HEK293 (cell line): ENCODE results near the gene COX6A2.
A peak's percentile ranks its signal among the peaks of the same experiment; 100 is the strongest.

Experiments
- BCL6B ChIP-seq: fragments of 450-650 bp; formaldehyde crosslinking; IDR thresholded peaks from 2 replicates; pipeline ENCODE4 v1.5.1; 2017; ENCODE audit warnings: missing biosample characterization, missing genetic modification characterization
- SCRT2 ChIP-seq: fragments of 450-650 bp; formaldehyde crosslinking; IDR thresholded peaks from 2 replicates; pipeline ENCODE4 v1.5.1; 2016; ENCODE audit warnings: missing biosample characterization, missing genetic modification characterization
- ZBTB8A ChIP-seq: fragments of 450-650 bp; formaldehyde crosslinking; IDR thresholded peaks from 2 replicates; pipeline ENCODE4 v1.5.1; 2016; ENCODE audit warnings: missing biosample characterization, missing genetic modification characterization
- ZNF114 ChIP-seq: fragments of 450-650 bp; formaldehyde crosslinking; IDR thresholded peaks from 2 replicates; pipeline ENCODE4 v1.5.0; 2017; ENCODE audit warnings: missing biosample characterization, missing genetic modification characterization
- ZNF132 ChIP-seq: fragments of 450-650 bp; formaldehyde crosslinking; IDR thresholded peaks from 2 replicates; pipeline ENCODE4 v1.5.1; 2017; ENCODE audit warnings: missing biosample characterization, missing genetic modification characterization, borderline replicate concordance
- ZNF138 ChIP-seq: fragments of 450-650 bp; formaldehyde crosslinking; IDR thresholded peaks from 2 replicates; pipeline ENCODE4 v1.5.1; 2016; ENCODE audit warnings: missing biosample characterization, missing genetic modification characterization, borderline replicate concordance
- ZNF157 ChIP-seq: fragments of 450-650 bp; formaldehyde crosslinking; IDR thresholded peaks from 2 replicates; pipeline ENCODE4 v1.5.1; 2016; ENCODE audit warnings: missing biosample characterization, missing genetic modification characterization
- ZNF175 ChIP-seq: fragments of 450-650 bp; formaldehyde crosslinking; IDR thresholded peaks from 2 replicates; pipeline ENCODE4 v1.5.1; 2016; ENCODE audit warnings: missing biosample characterization, missing genetic modification characterization
- ZNF23 ChIP-seq: fragments of 450-650 bp; formaldehyde crosslinking; IDR thresholded peaks from 2 replicates; pipeline ENCODE4 v1.5.1; 2016; ENCODE audit warnings: missing biosample characterization, missing genetic modification characterization, borderline replicate concordance
- ZNF24 ChIP-seq: fragments of 450-650 bp; formaldehyde crosslinking; IDR thresholded peaks from 2 replicates; pipeline ENCODE4 v1.5.1; 2016; ENCODE audit warnings: missing biosample characterization, missing genetic modification characterization
- ZNF280C ChIP-seq: fragments of 450-650 bp; formaldehyde crosslinking; IDR thresholded peaks from 2 replicates; pipeline ENCODE4 v1.5.1; 2016; ENCODE audit warnings: missing biosample characterization, missing genetic modification characterization
- ZNF391 ChIP-seq: fragments of 450-650 bp; formaldehyde crosslinking; IDR thresholded peaks from 2 replicates; pipeline ENCODE4 v1.5.1; 2016; ENCODE audit warnings: low read depth, missing biosample characterization, missing genetic modification characterization, borderline replicate concordance
- ZNF404 ChIP-seq: fragments of 450-650 bp; formaldehyde crosslinking; IDR thresholded peaks from 2 replicates; pipeline ENCODE4 v1.5.1; 2017; ENCODE audit warnings: missing biosample characterization, missing genetic modification characterization
- ZNF560 ChIP-seq: fragments of 450-650 bp; formaldehyde crosslinking; IDR thresholded peaks from 2 replicates; pipeline ENCODE4 v1.5.1; 2017; ENCODE audit warnings: missing biosample characterization, missing genetic modification characterization, borderline replicate concordance
- ZNF571 ChIP-seq: fragments of 450-650 bp; formaldehyde crosslinking; IDR thresholded peaks from 2 replicates; pipeline ENCODE4 v1.5.0; 2017; ENCODE audit warnings: missing biosample characterization, missing genetic modification characterization
- ZNF585B ChIP-seq: fragments of 450-650 bp; formaldehyde crosslinking; IDR thresholded peaks from 2 replicates; pipeline ENCODE4 v1.5.1; 2016; ENCODE audit warnings: missing biosample characterization, missing genetic modification characterization
- ZNF658 ChIP-seq: fragments of 450-650 bp; formaldehyde crosslinking; IDR thresholded peaks from 2 replicates; pipeline ENCODE4; 2016; ENCODE audit warnings: missing biosample characterization, missing genetic modification characterization
- ZNF701 ChIP-seq: fragments of 450-650 bp; formaldehyde crosslinking; IDR thresholded peaks from 2 replicates; pipeline ENCODE4 v1.5.1; 2016; ENCODE audit warnings: missing biosample characterization, missing genetic modification characterization
- ZNF768 ChIP-seq: fragments of 450-650 bp; formaldehyde crosslinking; IDR thresholded peaks from 2 replicates; pipeline ENCODE4 v1.5.1; 2018; ENCODE audit warnings: missing biosample characterization, mild to moderate bottlenecking, missing genetic modification characterization
- ZXDB ChIP-seq: fragments of 450-650 bp; formaldehyde crosslinking; IDR thresholded peaks from 2 replicates; pipeline ENCODE4 v1.5.1; 2016; ENCODE audit warnings: missing biosample characterization, missing genetic modification characterization
- TF ChIP-seq, protein P1 (sequence below): fragments of 450-650 bp; formaldehyde crosslinking; IDR thresholded peaks from 2 replicates; pipeline ENCODE4 v1.5.1; 2016; ENCODE audit warnings: missing biosample characterization, missing genetic modification characterization
- TF ChIP-seq, protein P2 (sequence below): fragments of 450-650 bp; formaldehyde crosslinking; IDR thresholded peaks from 2 replicates; pipeline ENCODE4 v1.5.1; 2016; ENCODE audit warnings: missing biosample characterization, missing genetic modification characterization
- TF ChIP-seq, protein P3 (sequence below): fragments of 450-650 bp; formaldehyde crosslinking; IDR thresholded peaks from 2 replicates; pipeline ENCODE4 v1.5.1; 2016; ENCODE audit warnings: missing biosample characterization, missing genetic modification characterization
- TF ChIP-seq, protein P4 (sequence below): fragments of 450-650 bp; formaldehyde crosslinking; IDR thresholded peaks from 2 replicates; pipeline ENCODE4 v1.5.1; 2016; ENCODE audit warnings: missing biosample characterization, missing genetic modification characterization
- TF ChIP-seq, protein P5 (sequence below): fragments of 450-650 bp; formaldehyde crosslinking; IDR thresholded peaks from 2 replicates; pipeline ENCODE4 v1.5.1; 2016; ENCODE audit warnings: missing biosample characterization, missing genetic modification characterization, low read depth

The COX6A2 gene

GRCh38 chr16:31471875-31472708, 43.9 kb upstream of the COX6A2 start, which contains the start of gene TGFB1I1 (continued):
- TF ChIP-seq ZXDB (tag by site-specific recombination) (peak; percentile 12; the same call in 1 of the 2 replicates), ZNF768 (no peak), ZNF114 (tag by site-specific recombination) (no peak), ZNF658 (no peak), ZNF175 (tag by site-specific recombination) (no peak), SCRT2 (tag by site-specific recombination) (no peak), BCL6B (no peak), ZNF23 (tag by site-specific recombination) (no peak), ZNF404 (tag by site-specific recombination) (no peak), ZNF132 (no peak), ZNF391 (tag by site-specific recombination) (no peak), ZNF571 (tag by site-specific recombination) (no peak), ZBTB8A (tag by site-specific recombination) (peak; percentile 94), ZNF280C (tag by site-specific recombination) (no peak), ZNF585B (no peak), ZNF138 (no peak), ZNF560 (tag by site-specific recombination) (no peak), ZNF701 (no peak), ZNF157 (tag by site-specific recombination) (no peak), ZNF24 (tag by site-specific recombination) (no peak)
- TF ChIP-seq, protein P1, sequence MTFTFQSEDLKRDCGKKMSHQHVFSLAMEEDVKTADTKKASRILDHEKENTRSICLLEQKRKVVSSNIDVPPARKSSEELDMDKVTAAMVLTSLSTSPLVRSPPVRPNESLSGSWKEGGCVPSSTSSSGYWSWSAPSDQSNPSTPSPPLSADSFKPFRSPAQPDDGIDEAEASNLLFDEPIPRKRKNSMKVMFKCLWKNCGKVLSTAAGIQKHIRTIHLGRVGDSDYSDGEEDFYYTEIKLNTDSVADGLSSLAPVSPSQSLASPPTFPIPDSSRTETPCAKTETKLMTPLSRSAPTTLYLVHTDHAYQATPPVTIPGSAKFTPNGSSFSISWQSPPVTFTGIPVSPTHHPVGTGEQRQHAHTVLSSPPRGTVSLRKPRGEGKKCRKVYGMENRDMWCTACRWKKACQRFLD (tag by site-specific recombination) = no peak
- TF ChIP-seq, protein P2, sequence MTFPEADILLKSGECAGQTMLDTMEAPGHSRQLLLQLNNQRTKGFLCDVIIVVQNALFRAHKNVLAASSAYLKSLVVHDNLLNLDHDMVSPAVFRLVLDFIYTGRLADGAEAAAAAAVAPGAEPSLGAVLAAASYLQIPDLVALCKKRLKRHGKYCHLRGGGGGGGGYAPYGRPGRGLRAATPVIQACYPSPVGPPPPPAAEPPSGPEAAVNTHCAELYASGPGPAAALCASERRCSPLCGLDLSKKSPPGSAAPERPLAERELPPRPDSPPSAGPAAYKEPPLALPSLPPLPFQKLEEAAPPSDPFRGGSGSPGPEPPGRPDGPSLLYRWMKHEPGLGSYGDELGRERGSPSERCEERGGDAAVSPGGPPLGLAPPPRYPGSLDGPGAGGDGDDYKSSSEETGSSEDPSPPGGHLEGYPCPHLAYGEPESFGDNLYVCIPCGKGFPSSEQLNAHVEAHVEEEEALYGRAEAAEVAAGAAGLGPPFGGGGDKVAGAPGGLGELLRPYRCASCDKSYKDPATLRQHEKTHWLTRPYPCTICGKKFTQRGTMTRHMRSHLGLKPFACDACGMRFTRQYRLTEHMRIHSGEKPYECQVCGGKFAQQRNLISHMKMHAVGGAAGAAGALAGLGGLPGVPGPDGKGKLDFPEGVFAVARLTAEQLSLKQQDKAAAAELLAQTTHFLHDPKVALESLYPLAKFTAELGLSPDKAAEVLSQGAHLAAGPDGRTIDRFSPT = no peak
- TF ChIP-seq, protein P3, sequence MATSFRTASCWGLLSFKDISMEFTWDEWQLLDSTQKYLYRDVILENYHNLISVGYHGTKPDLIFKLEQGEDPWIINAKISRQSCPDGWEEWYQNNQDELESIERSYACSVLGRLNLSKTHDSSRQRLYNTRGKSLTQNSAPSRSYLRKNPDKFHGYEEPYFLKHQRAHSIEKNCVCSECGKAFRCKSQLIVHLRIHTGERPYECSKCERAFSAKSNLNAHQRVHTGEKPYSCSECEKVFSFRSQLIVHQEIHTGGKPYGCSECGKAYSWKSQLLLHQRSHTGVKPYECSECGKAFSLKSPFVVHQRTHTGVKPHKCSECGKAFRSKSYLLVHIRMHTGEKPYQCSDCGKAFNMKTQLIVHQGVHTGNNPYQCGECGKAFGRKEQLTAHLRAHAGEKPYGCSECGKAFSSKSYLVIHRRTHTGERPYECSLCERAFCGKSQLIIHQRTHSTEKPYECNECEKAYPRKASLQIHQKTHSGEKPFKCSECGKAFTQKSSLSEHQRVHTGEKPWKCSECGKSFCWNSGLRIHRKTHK (tag by site-specific recombination) = no peak
- TF ChIP-seq, protein P4, sequence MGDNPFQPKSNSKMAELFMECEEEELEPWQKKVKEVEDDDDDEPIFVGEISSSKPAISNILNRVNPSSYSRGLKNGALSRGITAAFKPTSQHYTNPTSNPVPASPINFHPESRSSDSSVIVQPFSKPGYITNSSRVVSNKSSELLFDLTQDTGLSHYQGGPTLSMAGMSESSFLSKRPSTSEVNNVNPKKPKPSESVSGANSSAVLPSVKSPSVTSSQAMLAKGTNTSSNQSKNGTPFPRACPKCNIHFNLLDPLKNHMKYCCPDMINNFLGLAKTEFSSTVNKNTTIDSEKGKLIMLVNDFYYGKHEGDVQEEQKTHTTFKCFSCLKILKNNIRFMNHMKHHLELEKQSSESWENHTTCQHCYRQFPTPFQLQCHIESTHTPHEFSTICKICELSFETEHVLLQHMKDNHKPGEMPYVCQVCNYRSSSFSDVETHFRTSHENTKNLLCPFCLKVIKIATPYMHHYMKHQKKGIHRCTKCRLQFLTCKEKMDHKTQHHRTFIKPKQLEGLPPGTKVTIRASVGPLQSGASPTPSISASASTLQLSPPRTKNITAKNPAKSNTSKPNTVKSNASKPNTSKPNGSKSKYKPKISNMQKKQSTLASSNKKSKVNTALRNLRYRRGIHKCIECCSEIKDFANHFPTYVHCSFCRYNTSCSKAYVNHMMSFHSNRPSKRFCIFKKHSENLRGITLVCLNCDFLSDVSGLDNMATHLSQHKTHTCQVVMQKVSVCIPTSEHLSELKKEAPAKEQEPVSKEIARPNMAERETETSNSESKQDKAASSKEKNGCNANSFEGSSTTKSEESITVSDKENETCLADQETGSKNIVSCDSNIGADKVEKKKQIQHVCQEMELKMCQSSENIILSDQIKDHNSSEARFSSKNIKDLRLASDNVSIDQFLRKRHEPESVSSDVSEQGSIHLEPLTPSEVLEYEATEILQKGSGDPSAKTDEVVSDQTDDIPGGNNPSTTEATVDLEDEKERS (tag by site-specific recombination) = no peak
- TF ChIP-seq, protein P5, sequence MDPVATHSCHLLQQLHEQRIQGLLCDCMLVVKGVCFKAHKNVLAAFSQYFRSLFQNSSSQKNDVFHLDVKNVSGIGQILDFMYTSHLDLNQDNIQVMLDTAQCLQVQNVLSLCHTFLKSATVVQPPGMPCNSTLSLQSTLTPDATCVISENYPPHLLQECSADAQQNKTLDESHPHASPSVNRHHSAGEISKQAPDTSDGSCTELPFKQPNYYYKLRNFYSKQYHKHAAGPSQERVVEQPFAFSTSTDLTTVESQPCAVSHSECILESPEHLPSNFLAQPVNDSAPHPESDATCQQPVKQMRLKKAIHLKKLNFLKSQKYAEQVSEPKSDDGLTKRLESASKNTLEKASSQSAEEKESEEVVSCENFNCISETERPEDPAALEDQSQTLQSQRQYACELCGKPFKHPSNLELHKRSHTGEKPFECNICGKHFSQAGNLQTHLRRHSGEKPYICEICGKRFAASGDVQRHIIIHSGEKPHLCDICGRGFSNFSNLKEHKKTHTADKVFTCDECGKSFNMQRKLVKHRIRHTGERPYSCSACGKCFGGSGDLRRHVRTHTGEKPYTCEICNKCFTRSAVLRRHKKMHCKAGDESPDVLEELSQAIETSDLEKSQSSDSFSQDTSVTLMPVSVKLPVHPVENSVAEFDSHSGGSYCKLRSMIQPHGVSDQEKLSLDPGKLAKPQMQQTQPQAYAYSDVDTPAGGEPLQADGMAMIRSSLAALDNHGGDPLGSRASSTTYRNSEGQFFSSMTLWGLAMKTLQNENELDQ (tag by site-specific recombination) = no peak
